ENCODE data around the gene MAMLD1. TPM values are rescaled to one million over a fixed set of nuclear protein-coding genes. Genes with fewer than 3 reads are reported as not detected.

MAMLD1 gene
- total and polyA plus RNA-seq, 2 of the 8 experiments (the other 6 are each of a cell fraction or from before 2014, with no cell fraction given), result 0.09 to 0.26 TPM

- H3K9ac ChIP-seq (replicated peaks in 1 of 4; ENCODE audit: extremely low read depth in 1 of 4, low read depth in 3 of 4, low read length in 3 of 4), result no peak overlapping the region
- no peaks in the 10 kb centered on the region for H3K79me2 ChIP-seq (ENCODE audit: control insufficient read depth in 1 of 2, insufficient read depth in 2 of 2, low read length in 2 of 2)
- H4K8ac ChIP-seq (ENCODE audit: extremely low read depth, insufficient read depth, low read length), result no peak overlapping the region
- no peak overlapping the region for H2BK12ac ChIP-seq (ENCODE audit: low read depth, low read length)
- no peak overlapping the region for H2BK15ac ChIP-seq (ENCODE audit: low read length)
- H3K36me3 ChIP-seq (ENCODE audit: control insufficient read depth in 2 of 4, insufficient read depth in 4 of 4, low read length in 3 of 4), result no peaks in the 10 kb centered on the region
- FAIRE-seq, result no peak
- no peak overlapping the region for H4K5ac ChIP-seq (ENCODE audit: insufficient read length, low read depth, low read length)
- H3K4me2 ChIP-seq (ENCODE audit: insufficient read depth in 1 of 2, low read depth in 2 of 2, low read length in 2 of 2), result no peak overlapping the region
- no peak for DNase-seq (ENCODE audit: low read depth in 1 of 2, low spot score in 2 of 2)
- no peak overlapping the region for H3K14ac ChIP-seq (ENCODE audit: insufficient read length)
- no peak overlapping the region for H3K18ac ChIP-seq (ENCODE audit: extremely low read depth, low read length)
- no peak overlapping the region for H2BK120ac ChIP-seq (replicated peaks; ENCODE audit: low read depth, low read length)
- no peak overlapping the region for H2AFZ ChIP-seq (ENCODE audit: low read length)
- H2AK5ac ChIP-seq (ENCODE audit: low read depth, low read length), result no peak overlapping the region
- no peak overlapping the region for H2BK5ac ChIP-seq (ENCODE audit: low read depth, low read length)
- TF ChIP-seq SIN3A (conservative IDR thresholded peaks at IDR 0.05 in 1 of 2, IDR thresholded peaks at IDR 0.05 in 1 of 2; ENCODE audit: low read depth in 1 of 2, low read length in 2 of 2) (no peak), JUND (IDR thresholded peaks at IDR 0.05; ENCODE audit: low read length) (no peak), YY1 (IDR thresholded peaks at IDR 0.05; ENCODE audit: low read depth, low read length) (no peak), EP300 (IDR thresholded peaks at IDR 0.05; ENCODE audit: borderline replicate concordance in 1 of 2, low read depth in 2 of 2, low read length in 2 of 2) (no peak), BRCA1 (IDR thresholded peaks at IDR 0.05; ENCODE audit: low read depth, low read length) (no peak), MAFK (IDR thresholded peaks at IDR 0.05; ENCODE audit: low read depth, low read length) (no peak), CBX5 (IDR thresholded peaks at IDR 0.05; ENCODE audit: low read depth, low read length) (no peak), RNF2 (IDR thresholded peaks at IDR 0.05; ENCODE audit: borderline replicate concordance, low read depth, low read length, missing control alignments, poor library complexity, severe bottlenecking) (no peak), USF2 (IDR thresholded peaks at IDR 0.05; ENCODE audit: low read length) (no peak), POU5F1 (IDR thresholded peaks at IDR 0.05; ENCODE audit: low read depth, low read length) (no peak), FOSL1 (IDR thresholded peaks at IDR 0.05; ENCODE audit: insufficient read depth, low read depth, low read length) (no peak), NRF1 (IDR thresholded peaks at IDR 0.05; ENCODE audit: low read depth, low read length) (no peak), POLR2AphosphoS5 (IDR thresholded peaks at IDR 0.05; ENCODE audit: low read depth, low read length) (no peak)
- no peaks in the 10 kb centered on the region for H4K20me1 ChIP-seq (replicated peaks in 1 of 2; ENCODE audit: control insufficient read depth in 1 of 2, insufficient read depth in 2 of 2, low read length in 2 of 2)
- ChIA-PET POLR2A (ENCODE audit: partially characterized antibody) (no interaction called here), CTCF (ENCODE audit: partially characterized antibody) (no interaction called here)
- H3K23me2 ChIP-seq (ENCODE audit: low read depth, low read length), result no peaks in the 10 kb centered on the region; the same call in 1 of the 2 replicates
- H3K4me3 ChIP-seq (ENCODE audit: extremely low read depth in 1 of 4, insufficient read depth in 2 of 4, low read depth in 3 of 4, low read length in 4 of 4), result no peak overlapping the region
- no peak overlapping the region for H3K23ac ChIP-seq (ENCODE audit: insufficient read length)
- H2BK20ac ChIP-seq (ENCODE audit: low read length), result no peak overlapping the region
- 96% methylated on average over 3 of the region's 3 CpGs; no CpG with 5 or more reads in 1 of the 2 experiments for WGBS, 2 experiments (ENCODE audit: extremely low coverage in 1 of 2, insufficient coverage in 1 of 2, insufficient read length in 1 of 2, insufficient replicate concordance in 2 of 2, low coverage in 1 of 2, low lambda C conversion rate in 2 of 2, missing lambda C conversion rate in 1 of 2)
- no peaks in the 10 kb centered on the region for H3K79me1 ChIP-seq (ENCODE audit: low read depth, low read length)
- no peaks in the 10 kb centered on the region for H3K9me3 ChIP-seq (ENCODE audit: insufficient read depth in 2 of 2, low read depth in 1 of 2, low read length in 1 of 2)
- no peaks in the 10 kb centered on the region for H3K27me3 ChIP-seq (replicated peaks in 1 of 4; ENCODE audit: control insufficient read depth in 3 of 4, extremely low read depth in 1 of 4, insufficient read depth in 3 of 4, low read length in 3 of 4)
- H3K4me1 ChIP-seq (replicated peaks in 1 of 4; ENCODE audit: control insufficient read depth in 3 of 4, insufficient read depth in 4 of 4, low read length in 3 of 4), result no peaks in the 10 kb centered on the region
- no peak overlapping the region for H4K91ac ChIP-seq (replicated peaks; ENCODE audit: insufficient read length, low read length)
- H3K27ac ChIP-seq (ENCODE audit: low read depth, low read length), result no peak overlapping the region
- H3K4ac ChIP-seq (replicated peaks; ENCODE audit: insufficient read length, low read depth, low read length), result no peak overlapping the region
- no peak overlapping the region for H3K56ac ChIP-seq (replicated peaks; ENCODE audit: insufficient read length, low read depth, low read length)
These were observed 92.1 kb downstream of the MAMLD1 start for GRCh38 chrX:150455215-150455608.
